OCI-LY1 (cell line): ENCODE data around the gene DUOXA1.

ENCODE experiments used
- CTCF ChIP-seq: fragments of 200-600 bp; sonication (generic), shearing (Covaris generic); IDR thresholded peaks from 2 replicates; pipeline ENCODE4 v1.5.1; 2017; ENCODE audit warnings: mild to moderate bottlenecking, antibody characterized with exemption, low read length, moderate library complexity, mixed read lengths
- EZH2 ChIP-seq: fragments of 200-600 bp; sonication (generic), shearing (Covaris generic); IDR thresholded peaks from 2 replicates; pipeline ENCODE4 v1.8.0; 2017; ENCODE audit warnings: borderline replicate concordance, mixed run types, mild to moderate bottlenecking, antibody characterized with exemption, low read length, moderate library complexity, mixed read lengths

- no peak for TF ChIP-seq CTCF
- TF ChIP-seq EZH2 = no peak
Observed at GRCh38 chr15:45101749-45102148, 27.9 kb downstream of the DUOXA1 start.
